ENCODE data around the gene CEACAM19. TPM values are rescaled to one million over a fixed set of nuclear protein-coding genes. Genes with fewer than 3 reads are reported as not detected.
"Not testable (repeated sequence)": the region's sequence is repeated elsewhere in the genome, so short reads cannot be mapped to it uniquely, and the experiment has no call there.

Gene CEACAM19
- total RNA-seq, 2 experiments from 2014 or later, result 0.23 to 0.34 TPM

DNA sequence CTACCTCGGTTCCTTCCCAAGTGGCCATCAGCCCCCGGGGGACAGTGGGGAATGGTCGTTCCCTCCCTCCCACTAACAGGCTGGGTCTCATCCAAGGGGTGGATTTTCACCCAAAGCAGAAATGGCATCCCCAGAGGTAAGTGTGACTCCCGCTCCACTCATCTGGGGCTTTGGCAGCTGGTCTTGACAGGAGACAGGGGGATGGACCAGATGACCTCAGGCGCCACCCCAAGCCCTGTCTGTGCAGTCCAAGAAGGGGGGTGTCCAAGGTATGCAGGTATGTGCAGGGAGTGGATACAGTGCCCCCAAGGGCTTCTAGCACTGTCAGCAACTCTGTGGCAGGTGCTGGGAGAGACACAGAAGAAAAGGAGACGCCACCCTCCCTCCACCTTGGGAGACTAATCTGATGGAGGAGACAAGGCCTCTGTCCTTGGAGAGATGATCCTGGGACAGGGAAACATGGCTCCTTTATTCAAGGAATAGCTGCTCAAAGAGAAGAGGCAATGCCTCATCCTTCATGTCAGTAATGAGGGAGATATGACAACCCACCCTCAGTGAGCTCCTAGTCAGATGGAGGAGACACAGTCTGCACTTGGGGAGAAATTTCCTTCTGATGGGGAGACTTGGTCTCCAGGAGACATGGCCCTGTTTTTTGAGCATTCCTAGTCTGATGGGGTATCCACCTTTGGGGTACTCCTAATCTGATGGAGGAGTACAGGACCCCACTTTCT is 35.4 kb downstream of the CEACAM19 start:
- POLR2A ChIA-PET, result no interaction called here
- Mint-ChIP-seq H3K36me3 (ENCODE audit: low read depth) (no peaks in the 10 kb centered on the region), H3K4me1 (ENCODE audit: low read depth) (peaks cover 14% of the 10 kb centered on the region), H3K9me3 (ENCODE audit: insufficient read depth) (no peaks in the 10 kb centered on the region), H3K4me3 (no peak overlapping the region), H3K27me3 (ENCODE audit: low read depth) (peaks cover 7% of the 10 kb centered on the region), H3K27ac (no peak overlapping the region)
- DNase-seq (no peak), ATAC-seq (no peak)
- CTCF ChIA-PET, result interaction anchor here (0.8 to 3.7 kb wide), 2 partner anchors 17 to 18 kb away, joined by 3 to 12 read pairs; no protein-coding TSS in a partner anchor

GRCh38 chr19:44707794-44708193 is 36.5 kb downstream of the CEACAM19 start:
- DNase-seq, result no peak
- Mint-ChIP-seq H3K9me3 (ENCODE audit: insufficient read depth) (no peaks in the 10 kb centered on the region), H3K27me3 (ENCODE audit: low read depth) (peaks cover 7% of the 10 kb centered on the region), H3K36me3 (ENCODE audit: low read depth) (no peaks in the 10 kb centered on the region), H3K27ac (no peak overlapping the region), H3K4me3 (no peak overlapping the region), H3K4me1 (ENCODE audit: low read depth) (peaks cover 14% of the 10 kb centered on the region)
- no peak for ATAC-seq
- CTCF ChIA-PET, result interaction anchor here (3.7 kb wide), 1 partner anchor 16 kb away, joined by 12 read pairs; no protein-coding TSS in a partner anchor
- POLR2A ChIA-PET, result no interaction called here

- H3K27me3 Mint-ChIP-seq (ENCODE audit: low read depth), result peaks cover 7% of the 10 kb centered on the region
- H3K36me3 Mint-ChIP-seq (ENCODE audit: low read depth), result no peaks in the 10 kb centered on the region
- no peak overlapping the region for H3K27ac Mint-ChIP-seq
- ChIA-PET CTCF (interaction anchor here (1.5 to 2.7 kb wide), 2 partner anchors 15 to 62 kb away, joined by 5 to 10 read pairs; no protein-coding TSS in a partner anchor), POLR2A (no interaction called here)
- no peaks in the 10 kb centered on the region for H3K9me3 Mint-ChIP-seq (ENCODE audit: insufficient read depth)
- no peak overlapping the region for H3K4me3 Mint-ChIP-seq
- ATAC-seq (no peak), DNase-seq (no peak)
- H3K4me1 Mint-ChIP-seq (ENCODE audit: low read depth), result peaks cover 14% of the 10 kb centered on the region
Measured at GRCh38 chr19:44708940-44709339, 37.7 kb downstream of the CEACAM19 start.

DNA sequence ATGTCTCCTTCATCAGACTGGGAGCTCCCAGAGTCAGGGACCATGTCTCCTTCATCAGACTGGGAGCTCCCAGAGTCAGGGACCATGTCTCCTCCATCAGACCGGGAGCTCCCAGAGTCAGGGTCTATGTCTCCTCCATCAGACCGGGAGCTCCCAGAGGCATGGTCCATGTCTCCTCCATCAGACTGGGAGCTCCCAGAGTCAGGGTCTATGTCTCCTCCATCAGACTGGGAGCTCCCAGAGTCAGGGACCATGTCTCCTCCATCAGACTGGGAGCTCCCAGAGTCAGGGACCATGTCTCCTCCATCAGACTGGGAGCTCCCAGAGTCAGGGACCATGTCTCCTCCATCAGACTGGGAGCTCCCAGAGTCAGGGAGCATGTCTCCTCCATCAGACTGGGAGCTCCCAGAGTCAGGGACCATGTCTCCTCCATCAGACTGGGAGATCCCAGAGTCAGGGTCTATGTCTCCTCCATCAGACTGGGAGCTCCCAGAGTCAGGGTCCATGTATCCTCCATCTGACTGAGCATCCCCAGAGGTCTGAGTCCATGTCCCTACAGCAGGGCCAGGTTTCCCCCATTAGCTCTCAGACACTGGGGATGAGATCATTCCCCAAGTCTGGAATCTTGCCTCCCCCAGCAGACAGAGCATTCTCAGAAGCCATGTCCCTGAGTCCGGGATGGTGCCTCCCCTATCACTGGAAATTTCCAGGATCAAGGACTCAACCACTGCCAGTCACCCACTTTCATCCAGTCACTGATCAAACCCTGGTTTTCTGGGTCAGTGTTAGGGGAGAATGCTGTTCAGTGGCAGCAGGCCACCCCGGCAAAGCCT is 38.4 kb downstream of the CEACAM19 start:
- POLR2A ChIA-PET; H3K4me3 Mint-ChIP-seq; H3K27ac Mint-ChIP-seq; ATAC-seq; DNase-seq; H3K36me3 Mint-ChIP-seq (ENCODE audit: low read depth); H3K9me3 Mint-ChIP-seq (ENCODE audit: insufficient read depth); H3K27me3 Mint-ChIP-seq (ENCODE audit: low read depth): not testable (repeated sequence)
- CTCF ChIA-PET, result interaction anchor here (1.5 to 2.7 kb wide), 2 partner anchors 14 to 61 kb away, joined by 5 to 10 read pairs; no protein-coding TSS in a partner anchor
- H3K4me1 Mint-ChIP-seq (ENCODE audit: low read depth), result peaks cover 14% of the 10 kb centered on the region

GRCh38 chr19:44710483-44710882 is 39.2 kb downstream of the CEACAM19 start:
- ChIA-PET POLR2A (no interaction called here), CTCF (interaction anchor here (2.7 kb wide), 1 partner anchor 60 kb away, joined by 10 read pairs; no protein-coding TSS in a partner anchor)
- peaks cover 14% of the 10 kb centered on the region for H3K4me1 Mint-ChIP-seq (ENCODE audit: low read depth)
- no peak for DNase-seq
- H3K27ac Mint-ChIP-seq, result no peak overlapping the region
- H3K27me3 Mint-ChIP-seq (ENCODE audit: low read depth), result peaks cover under 1% of the 10 kb centered on the region
- no peak overlapping the region for H3K4me3 Mint-ChIP-seq
- H3K9me3 Mint-ChIP-seq (ENCODE audit: insufficient read depth), result peaks cover 14% of the 10 kb centered on the region
- no peaks in the 10 kb centered on the region for H3K36me3 Mint-ChIP-seq (ENCODE audit: low read depth)
- no peak for ATAC-seq

- DNase-seq (no peak), ATAC-seq (no peak)
- ChIA-PET POLR2A (no interaction called here), CTCF (interaction anchor here (0.7 to 4.2 kb wide), 5 partner anchors 9 to 58 kb away, joined by 3 to 29 read pairs (median 3); no protein-coding TSS in a partner anchor)
- H3K4me3 Mint-ChIP-seq, result no peak overlapping the region
- peaks cover 22% of the 10 kb centered on the region for H3K9me3 Mint-ChIP-seq (ENCODE audit: insufficient read depth)
- H3K27me3 Mint-ChIP-seq (ENCODE audit: low read depth), result no peaks in the 10 kb centered on the region
- no peaks in the 10 kb centered on the region for H3K36me3 Mint-ChIP-seq (ENCODE audit: low read depth)
- peaks cover 14% of the 10 kb centered on the region for H3K4me1 Mint-ChIP-seq (ENCODE audit: low read depth)
- no peak overlapping the region for H3K27ac Mint-ChIP-seq
Measured at GRCh38 chr19:44712864-44713515, 41.7 kb downstream of the CEACAM19 start.

- DNase-seq (no peak), ATAC-seq (no peak)
- Mint-ChIP-seq H3K36me3 (ENCODE audit: low read depth) (no peaks in the 10 kb centered on the region), H3K27me3 (ENCODE audit: low read depth) (peaks cover 8% of the 10 kb centered on the region), H3K4me1 (ENCODE audit: low read depth) (peaks cover 14% of the 10 kb centered on the region), H3K9me3 (ENCODE audit: insufficient read depth) (peaks cover 22% of the 10 kb centered on the region), H3K27ac (no peak overlapping the region), H3K4me3 (no peak overlapping the region)
- POLR2A ChIA-PET, result no interaction called here
- CTCF ChIA-PET, result interaction anchor here (1.2 to 4.2 kb wide), 4 partner anchors 10 to 69 kb away, joined by 4 to 29 read pairs (median 5); no protein-coding TSS in a partner anchor
Measured at GRCh38 chr19:44714597-44715169, 43.4 kb downstream of the CEACAM19 start.

- H3K36me3 Mint-ChIP-seq (ENCODE audit: low read depth), result no peaks in the 10 kb centered on the region
Measured at GRCh38 chr19:44717603-44718002, 46.3 kb downstream of the CEACAM19 start.

GRCh38 chr19:44718441-44719261 is 47.4 kb downstream of the CEACAM19 start:
- POLR2A ChIA-PET, result no interaction called here
- Mint-ChIP-seq H3K27ac (no peak overlapping the region), H3K9me3 (ENCODE audit: insufficient read depth) (peaks cover 22% of the 10 kb centered on the region), H3K27me3 (ENCODE audit: low read depth) (peaks cover 8% of the 10 kb centered on the region), H3K4me1 (ENCODE audit: low read depth) (peaks cover 25% of the 10 kb centered on the region), H3K4me3 (no peak overlapping the region), H3K36me3 (ENCODE audit: low read depth) (no peaks in the 10 kb centered on the region)
- ATAC-seq (no peak), DNase-seq (no peak)
- CTCF ChIA-PET, result interaction anchor here (1.2 to 1.5 kb wide), 3 partner anchors 27 to 66 kb away, joined by 3 to 7 read pairs (median 3); no protein-coding TSS in a partner anchor

More at GRCh38 chr19:44717603-44718002, 46.3 kb downstream of the CEACAM19 start:
- Mint-ChIP-seq H3K4me1 (ENCODE audit: low read depth) (peaks cover 15% of the 10 kb centered on the region), H3K9me3 (ENCODE audit: insufficient read depth) (peaks cover 22% of the 10 kb centered on the region), H3K27me3 (ENCODE audit: low read depth) (peaks cover 8% of the 10 kb centered on the region), H3K27ac (no peak overlapping the region), H3K4me3 (no peak overlapping the region)
- CTCF ChIA-PET, result interaction anchor here (1.5 kb wide), 1 partner anchor 53 kb away, joined by 7 read pairs; no protein-coding TSS in a partner anchor
- ATAC-seq, result no peak
- POLR2A ChIA-PET, result no interaction called here
- DNase-seq, result no peak

GRCh38 chr19:44719262-44719701 is 48.0 kb downstream of the CEACAM19 start:
- H3K36me3 Mint-ChIP-seq (ENCODE audit: low read depth), result no peaks in the 10 kb centered on the region
- no peak overlapping the region for H3K27ac Mint-ChIP-seq
- CTCF ChIA-PET, result interaction anchor here (0.6 to 7.3 kb wide), 6 partner anchors 28 to 552 kb away, joined by 3 to 455 read pairs (median 5); partner anchors contain the start of gene CBLC
- H3K4me1 Mint-ChIP-seq (ENCODE audit: low read depth), result peaks cover 32% of the 10 kb centered on the region
- H3K4me3 Mint-ChIP-seq, result no peak overlapping the region
- H3K27me3 Mint-ChIP-seq (ENCODE audit: low read depth), result peaks cover 8% of the 10 kb centered on the region
- peaks cover 19% of the 10 kb centered on the region for H3K9me3 Mint-ChIP-seq (ENCODE audit: insufficient read depth)
- POLR2A ChIA-PET, result no interaction called here
- DNase-seq, result no peak
- no peak for ATAC-seq

Data from activated CD8-positive, alpha-beta T cell treated with anti-CD3 and anti-CD28 coated beads, Interleukin-2, amount 10 ng/mL, durations not matched to agents 7 days and 5 days (primary cell).